SK-N-SH treated with all-trans-retinoic acid at 6 μM for 48 hours (cell line): ENCODE data around the gene SLC2A6.

Experiments
- ATAC-seq: fragments of 200-7000 bp; cut with Tn5 transposase; 3 replicates; pipeline ENCODE4 v1.9.1; 2020; ENCODE audit warnings: mild to moderate bottlenecking, moderate library complexity
- BACH2 ChIP-seq: fragments of 250-450 bp; sonication (Bioruptor Pico); IDR thresholded peaks from 2 replicates; pipeline ENCODE4 v1.9.0; 2021; ENCODE audit warnings: mild to moderate bottlenecking, borderline replicate concordance
- CSDC2 ChIP-seq: fragments of 250-450 bp; sonication (Bioruptor Pico); IDR thresholded peaks from 2 replicates; pipeline ENCODE4 v1.5.0; 2020; ENCODE audit warnings: mild to moderate bottlenecking, moderate library complexity
- ESRRG ChIP-seq: fragments of 250-450 bp; sonication (Bioruptor Pico); IDR thresholded peaks from 2 replicates; pipeline ENCODE4 v1.6.1; 2021; ENCODE audit warnings: mild to moderate bottlenecking
- GLIS3 ChIP-seq: fragments of 250-450 bp; sonication (Bioruptor Pico); IDR thresholded peaks from 2 replicates; pipeline ENCODE4 v1.5.0; 2020; ENCODE audit warnings: mild to moderate bottlenecking, moderate library complexity
- ISL1 ChIP-seq: fragments of 250-450 bp; sonication (Bioruptor Pico); IDR thresholded peaks from 2 replicates; pipeline ENCODE4 v2.1.2; 2022; ENCODE audit warnings: mild to moderate bottlenecking, moderate library complexity
- OSR1 ChIP-seq: fragments of 250-450 bp; sonication (Bioruptor Pico); IDR thresholded peaks from 2 replicates; pipeline ENCODE4 v1.8.0; 2022; ENCODE audit warnings: moderate library complexity, mild to moderate bottlenecking, inconsistent platforms
- PPARA ChIP-seq: fragments of 250-450 bp; sonication (Bioruptor Pico); IDR thresholded peaks from 2 replicates; pipeline ENCODE4 v1.5.0; 2020; ENCODE audit warnings: mild to moderate bottlenecking, borderline replicate concordance
- RARB ChIP-seq: fragments of 250-450 bp; sonication (Bioruptor Pico); IDR thresholded peaks from 2 replicates; pipeline ENCODE4 v1.8.0; 2021; ENCODE audit warnings: mild to moderate bottlenecking, moderate library complexity
- SNAI2 ChIP-seq: fragments of 250-450 bp; sonication (Bioruptor Pico); IDR thresholded peaks from 2 replicates; pipeline ENCODE4 v1.5.0; 2020; ENCODE audit warnings: mild to moderate bottlenecking, moderate library complexity
- TCF4 ChIP-seq: fragments of 250-450 bp; sonication (Bioruptor Pico); IDR thresholded peaks from 2 replicates; pipeline ENCODE4 v1.8.0; 2021; ENCODE audit warnings: mild to moderate bottlenecking, moderate library complexity, borderline replicate concordance
- TOX ChIP-seq: fragments of 250-450 bp; sonication (Bioruptor Pico); IDR thresholded peaks from 2 replicates; pipeline ENCODE4 v1.8.0; 2021; ENCODE audit warnings: mild to moderate bottlenecking, moderate library complexity, borderline replicate concordance
- ZC3H10 ChIP-seq: fragments of 250-450 bp; sonication (Bioruptor Pico); IDR thresholded peaks from 2 replicates; pipeline ENCODE4 v1.5.1; 2021; ENCODE audit warnings: mild to moderate bottlenecking, moderate library complexity
- ZFP3 ChIP-seq: fragments of 250-450 bp; sonication (Bioruptor Pico); IDR thresholded peaks from 2 replicates; pipeline ENCODE4 v1.5.0; 2020; ENCODE audit warnings: mild to moderate bottlenecking, moderate library complexity
- ZFP30 ChIP-seq: fragments of 450-650 bp; formaldehyde crosslinking; IDR thresholded peaks from 2 replicates; pipeline ENCODE4 v1.5.0; 2022; ENCODE audit warnings: mild to moderate bottlenecking, moderate library complexity
- ZNF70 ChIP-seq: fragments of 450-650 bp; formaldehyde crosslinking; IDR thresholded peaks from 2 replicates; pipeline ENCODE4 v1.5.0; 2020; ENCODE audit warnings: mild to moderate bottlenecking, moderate library complexity
- ZNF8 ChIP-seq: fragments of 450-650 bp; formaldehyde crosslinking; IDR thresholded peaks from 2 replicates; pipeline ENCODE4 v1.5.0; 2020; ENCODE audit warnings: mild to moderate bottlenecking, moderate library complexity
- TF ChIP-seq, protein P1 (sequence below): fragments of 250-450 bp; sonication (Bioruptor Pico); IDR thresholded peaks from 2 replicates; pipeline ENCODE4 v1.8.0; 2020; ENCODE audit warnings: mild to moderate bottlenecking, moderate library complexity, borderline replicate concordance
- TF ChIP-seq, protein P2 (sequence below): fragments of 250-450 bp; sonication (Bioruptor Pico); IDR thresholded peaks from 2 replicates; pipeline ENCODE4 v1.5.0; 2020; ENCODE audit warnings: mild to moderate bottlenecking, moderate library complexity
- TF ChIP-seq, protein P3 (sequence below): fragments of 250-450 bp; sonication (Bioruptor Pico); IDR thresholded peaks from 2 replicates; pipeline ENCODE4 v1.5.1; 2020; ENCODE audit warnings: low read depth, mild to moderate bottlenecking, moderate library complexity
- TF ChIP-seq, protein P4 (sequence below): fragments of 250-450 bp; sonication (Bioruptor Pico); IDR thresholded peaks from 2 replicates; pipeline ENCODE4 v1.5.1; 2021; ENCODE audit warnings: mild to moderate bottlenecking, moderate library complexity

The SLC2A6 gene

DNA sequence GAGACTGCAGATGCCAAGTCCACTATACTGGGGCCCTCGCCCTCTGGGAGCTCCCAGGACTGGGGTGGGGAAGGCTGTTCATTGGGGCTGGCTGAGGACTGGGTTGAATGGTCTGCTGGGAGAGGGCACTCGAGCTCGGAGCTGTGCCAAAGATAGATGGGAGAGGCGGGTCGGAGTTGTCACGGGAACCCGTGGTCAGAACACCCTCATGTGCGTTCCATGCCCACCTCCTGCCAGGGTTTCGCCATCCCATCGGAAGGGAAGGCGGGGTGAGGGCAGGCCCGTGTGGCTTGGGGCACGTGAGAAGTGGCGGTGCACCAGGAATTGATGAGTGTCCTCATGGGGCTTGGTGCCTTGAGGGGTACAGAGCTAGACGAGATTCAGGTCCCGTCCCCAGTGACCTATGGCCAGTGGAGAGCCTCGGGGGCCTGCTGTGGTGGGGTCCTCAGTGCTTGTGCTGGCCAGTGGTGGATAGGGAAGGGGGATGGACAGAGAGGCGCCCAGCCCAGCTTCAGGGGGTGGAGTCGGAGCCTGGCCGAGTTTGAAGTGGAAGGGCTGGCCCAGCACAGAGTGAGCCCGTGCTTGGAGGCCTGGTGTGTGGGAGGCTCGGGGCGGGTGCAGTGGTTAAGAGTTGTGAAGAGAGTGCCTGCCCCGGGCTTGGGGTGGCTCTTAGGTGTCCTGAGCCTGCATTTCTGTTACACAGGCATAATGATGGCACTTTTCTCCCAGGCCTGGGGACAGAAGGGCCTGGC, 14.9 kb downstream of the SLC2A6 start:
- TF ChIP-seq GLIS3 (CRISPR knock-in tag) (no peak), ESRRG (CRISPR knock-in tag) (no peak), PPARA (no peak), ZNF70 (CRISPR knock-in tag) (no peak), BACH2 (CRISPR knock-in tag) (no peak), TCF4 (CRISPR knock-in tag) (no peak), ZFP30 (CRISPR knock-in tag) (no peak), ZFP3 (no peak), CSDC2 (CRISPR knock-in tag) (no peak), ZNF8 (CRISPR knock-in tag) (no peak), OSR1 (CRISPR knock-in tag) (no peak)
- TF ChIP-seq, protein P1, sequence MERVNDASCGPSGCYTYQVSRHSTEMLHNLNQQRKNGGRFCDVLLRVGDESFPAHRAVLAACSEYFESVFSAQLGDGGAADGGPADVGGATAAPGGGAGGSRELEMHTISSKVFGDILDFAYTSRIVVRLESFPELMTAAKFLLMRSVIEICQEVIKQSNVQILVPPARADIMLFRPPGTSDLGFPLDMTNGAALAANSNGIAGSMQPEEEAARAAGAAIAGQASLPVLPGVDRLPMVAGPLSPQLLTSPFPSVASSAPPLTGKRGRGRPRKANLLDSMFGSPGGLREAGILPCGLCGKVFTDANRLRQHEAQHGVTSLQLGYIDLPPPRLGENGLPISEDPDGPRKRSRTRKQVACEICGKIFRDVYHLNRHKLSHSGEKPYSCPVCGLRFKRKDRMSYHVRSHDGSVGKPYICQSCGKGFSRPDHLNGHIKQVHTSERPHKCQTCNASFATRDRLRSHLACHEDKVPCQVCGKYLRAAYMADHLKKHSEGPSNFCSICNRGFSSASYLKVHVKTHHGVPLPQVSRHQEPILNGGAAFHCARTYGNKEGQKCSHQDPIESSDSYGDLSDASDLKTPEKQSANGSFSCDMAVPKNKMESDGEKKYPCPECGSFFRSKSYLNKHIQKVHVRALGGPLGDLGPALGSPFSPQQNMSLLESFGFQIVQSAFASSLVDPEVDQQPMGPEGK (CRISPR knock-in tag), result no peak
- TF ChIP-seq, protein P2, sequence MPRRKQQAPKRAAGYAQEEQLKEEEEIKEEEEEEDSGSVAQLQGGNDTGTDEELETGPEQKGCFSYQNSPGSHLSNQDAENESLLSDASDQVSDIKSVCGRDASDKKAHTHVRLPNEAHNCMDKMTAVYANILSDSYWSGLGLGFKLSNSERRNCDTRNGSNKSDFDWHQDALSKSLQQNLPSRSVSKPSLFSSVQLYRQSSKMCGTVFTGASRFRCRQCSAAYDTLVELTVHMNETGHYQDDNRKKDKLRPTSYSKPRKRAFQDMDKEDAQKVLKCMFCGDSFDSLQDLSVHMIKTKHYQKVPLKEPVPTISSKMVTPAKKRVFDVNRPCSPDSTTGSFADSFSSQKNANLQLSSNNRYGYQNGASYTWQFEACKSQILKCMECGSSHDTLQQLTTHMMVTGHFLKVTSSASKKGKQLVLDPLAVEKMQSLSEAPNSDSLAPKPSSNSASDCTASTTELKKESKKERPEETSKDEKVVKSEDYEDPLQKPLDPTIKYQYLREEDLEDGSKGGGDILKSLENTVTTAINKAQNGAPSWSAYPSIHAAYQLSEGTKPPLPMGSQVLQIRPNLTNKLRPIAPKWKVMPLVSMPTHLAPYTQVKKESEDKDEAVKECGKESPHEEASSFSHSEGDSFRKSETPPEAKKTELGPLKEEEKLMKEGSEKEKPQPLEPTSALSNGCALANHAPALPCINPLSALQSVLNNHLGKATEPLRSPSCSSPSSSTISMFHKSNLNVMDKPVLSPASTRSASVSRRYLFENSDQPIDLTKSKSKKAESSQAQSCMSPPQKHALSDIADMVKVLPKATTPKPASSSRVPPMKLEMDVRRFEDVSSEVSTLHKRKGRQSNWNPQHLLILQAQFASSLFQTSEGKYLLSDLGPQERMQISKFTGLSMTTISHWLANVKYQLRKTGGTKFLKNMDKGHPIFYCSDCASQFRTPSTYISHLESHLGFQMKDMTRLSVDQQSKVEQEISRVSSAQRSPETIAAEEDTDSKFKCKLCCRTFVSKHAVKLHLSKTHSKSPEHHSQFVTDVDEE (CRISPR knock-in tag), result no peak

DNA sequence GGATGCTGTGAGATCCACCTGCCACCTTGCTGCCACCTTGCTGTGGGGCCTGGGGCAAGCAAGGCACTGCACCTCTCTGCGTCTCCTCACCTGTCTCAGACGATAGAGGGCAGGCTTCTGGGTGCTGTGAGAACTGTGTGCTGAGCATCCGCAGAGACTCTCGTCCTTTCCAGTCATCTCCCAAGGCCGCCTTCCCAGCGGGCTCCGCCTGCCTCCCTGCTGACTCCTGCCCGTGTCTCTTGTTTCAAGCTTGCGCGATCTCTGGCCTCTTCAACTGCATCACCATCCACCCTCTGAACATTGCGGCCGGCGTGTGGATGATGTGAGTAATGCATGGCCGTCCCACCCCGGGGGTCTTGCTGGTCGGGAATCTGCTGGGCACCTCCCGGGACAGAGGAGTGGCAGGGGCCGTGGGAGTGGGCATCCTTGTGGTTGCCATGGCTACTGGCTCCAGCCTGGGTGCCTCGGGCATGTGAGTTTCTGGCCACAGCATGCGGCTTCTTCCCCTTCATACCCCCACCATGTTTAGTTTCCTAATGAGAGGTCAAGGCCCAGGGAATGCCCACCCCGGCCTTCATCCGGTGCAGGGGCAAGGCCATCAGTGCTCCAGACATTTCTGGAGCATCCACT, 15.6 kb downstream of the SLC2A6 start:
- ATAC-seq, result no peak
- TF ChIP-seq ZNF70 (CRISPR knock-in tag) (no peak), CSDC2 (CRISPR knock-in tag) (no peak), BACH2 (CRISPR knock-in tag) (no peak), TOX (no peak), ISL1 (no peak), ZNF8 (CRISPR knock-in tag) (no peak), GLIS3 (CRISPR knock-in tag) (no peak), TCF4 (CRISPR knock-in tag) (no peak), RARB (CRISPR knock-in tag) (no peak)
- TF ChIP-seq, protein P1 (CRISPR knock-in tag), result no peak
- TF ChIP-seq, all 23 proteins: peak for 0

More for the DNA sequence above, 14.9 kb downstream of the SLC2A6 start:
- ATAC-seq, result no peak

DNA sequence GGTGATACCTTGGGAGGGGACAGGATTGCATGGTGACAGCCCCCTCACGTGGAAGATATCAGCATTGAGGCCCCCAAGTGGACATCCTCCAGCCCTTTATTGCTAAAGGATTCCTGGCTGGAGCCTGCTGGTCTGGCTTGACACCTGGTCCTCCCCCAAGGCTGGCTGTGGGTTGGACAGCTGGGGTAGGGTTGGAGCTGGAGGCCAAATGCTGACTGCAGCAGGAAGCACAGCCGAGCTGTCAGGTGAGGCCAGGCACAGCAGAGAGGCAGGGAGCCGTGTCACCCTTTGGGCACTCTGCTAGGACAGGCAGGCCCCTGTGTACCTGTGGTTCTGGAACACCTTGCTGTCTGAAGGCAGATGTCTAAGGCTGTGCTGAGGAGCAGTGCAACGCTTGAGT, 16.9 kb downstream of the SLC2A6 start:
- ATAC-seq, result no peak
- TF ChIP-seq ZC3H10, result no peak
- TF ChIP-seq, protein P3, sequence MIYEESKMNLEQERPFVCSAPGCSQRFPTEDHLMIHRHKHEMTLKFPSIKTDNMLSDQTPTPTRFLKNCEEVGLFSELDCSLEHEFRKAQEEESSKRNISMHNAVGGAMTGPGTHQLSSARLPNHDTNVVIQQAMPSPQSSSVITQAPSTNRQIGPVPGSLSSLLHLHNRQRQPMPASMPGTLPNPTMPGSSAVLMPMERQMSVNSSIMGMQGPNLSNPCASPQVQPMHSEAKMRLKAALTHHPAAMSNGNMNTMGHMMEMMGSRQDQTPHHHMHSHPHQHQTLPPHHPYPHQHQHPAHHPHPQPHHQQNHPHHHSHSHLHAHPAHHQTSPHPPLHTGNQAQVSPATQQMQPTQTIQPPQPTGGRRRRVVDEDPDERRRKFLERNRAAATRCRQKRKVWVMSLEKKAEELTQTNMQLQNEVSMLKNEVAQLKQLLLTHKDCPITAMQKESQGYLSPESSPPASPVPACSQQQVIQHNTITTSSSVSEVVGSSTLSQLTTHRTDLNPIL (CRISPR knock-in tag), result no peak
- TF ChIP-seq, all 23 proteins: peak for 0

DNA sequence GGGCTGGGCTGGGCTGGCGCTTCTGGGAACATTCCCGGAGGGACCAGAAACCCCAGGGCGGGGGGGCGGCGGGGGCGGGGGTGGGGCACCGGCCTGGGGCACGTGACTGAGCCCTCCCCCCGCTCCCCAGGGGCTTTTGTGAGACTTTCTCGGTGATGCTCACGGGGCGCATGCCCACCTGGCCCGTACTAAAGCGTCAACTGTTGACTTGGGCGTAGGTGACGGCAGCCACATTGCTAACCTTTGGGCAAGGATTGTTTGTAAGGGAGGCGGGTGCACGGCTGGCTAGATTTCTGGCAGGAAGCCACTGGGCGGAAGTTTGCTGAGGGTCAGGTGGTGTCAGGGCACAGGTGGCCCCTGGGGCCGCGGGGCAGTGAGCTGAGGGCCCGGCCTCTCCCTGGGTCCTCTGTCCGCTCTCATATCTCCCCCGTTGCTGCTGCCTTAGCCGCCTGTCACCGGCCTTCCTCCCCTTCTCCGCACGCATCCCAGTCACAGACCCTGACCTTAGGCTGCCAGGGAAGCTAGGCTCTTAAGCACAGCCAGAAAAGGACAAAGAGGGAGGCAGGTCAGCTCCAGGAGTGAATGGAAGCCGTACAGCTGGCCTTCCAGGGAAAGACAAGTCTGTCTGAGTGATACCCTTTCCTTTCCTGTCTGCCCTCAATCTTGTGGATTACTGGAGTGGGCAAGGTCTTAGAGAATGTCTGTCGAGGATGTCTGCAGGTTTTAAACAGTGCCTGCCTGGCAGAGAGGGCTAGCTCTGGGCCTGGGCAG, 18.3 kb downstream of the SLC2A6 start:
- TF ChIP-seq BACH2 (CRISPR knock-in tag), result no peak
- TF ChIP-seq RARB (CRISPR knock-in tag), result no peak
- TF ChIP-seq ESRRG (CRISPR knock-in tag), result no peak
- no peak for TF ChIP-seq OSR1 (CRISPR knock-in tag)
- no peak for TF ChIP-seq ZFP30 (CRISPR knock-in tag)
- TF ChIP-seq ZNF70 (CRISPR knock-in tag), result no peak
- TF ChIP-seq ZNF8 (CRISPR knock-in tag), result no peak
- TF ChIP-seq TCF4 (CRISPR knock-in tag), result no peak
- no peak for TF ChIP-seq PPARA
- TF ChIP-seq, protein P4, sequence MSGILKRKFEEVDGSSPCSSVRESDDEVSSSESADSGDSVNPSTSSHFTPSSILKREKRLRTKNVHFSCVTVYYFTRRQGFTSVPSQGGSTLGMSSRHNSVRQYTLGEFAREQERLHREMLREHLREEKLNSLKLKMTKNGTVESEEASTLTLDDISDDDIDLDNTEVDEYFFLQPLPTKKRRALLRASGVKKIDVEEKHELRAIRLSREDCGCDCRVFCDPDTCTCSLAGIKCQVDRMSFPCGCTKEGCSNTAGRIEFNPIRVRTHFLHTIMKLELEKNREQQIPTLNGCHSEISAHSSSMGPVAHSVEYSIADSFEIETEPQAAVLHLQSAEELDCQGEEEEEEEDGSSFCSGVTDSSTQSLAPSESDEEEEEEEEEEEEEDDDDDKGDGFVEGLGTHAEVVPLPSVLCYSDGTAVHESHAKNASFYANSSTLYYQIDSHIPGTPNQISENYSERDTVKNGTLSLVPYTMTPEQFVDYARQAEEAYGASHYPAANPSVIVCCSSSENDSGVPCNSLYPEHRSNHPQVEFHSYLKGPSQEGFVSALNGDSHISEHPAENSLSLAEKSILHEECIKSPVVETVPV (CRISPR knock-in tag), result no peak
- no peak for TF ChIP-seq SNAI2 (CRISPR knock-in tag)
- TF ChIP-seq, protein P1 (CRISPR knock-in tag), result no peak
- no peak for TF ChIP-seq CSDC2 (CRISPR knock-in tag)
- no peak; the same call in 2 of the 3 replicates for ATAC-seq
